Activated CD8-positive, alpha-beta memory T cell treated with anti-CD3 and anti-CD28 coated beads, Interleukin-2, amount 50 U/mL, for 4 hours (primary cell): ENCODE measurements around the gene PTCD3.

Source experiments
- DNase-seq: peaks from one replicate; pipeline ENCODE4 v3.0.0-alpha.2; 2020

Gene PTCD3

GRCh38 chr2:86147793-86148192, 41.8 kb downstream of the PTCD3 start:
- DNase-seq: no peak

- DNase-seq: no peak
These were observed 44.5 kb downstream of the PTCD3 start for GRCh38 chr2:86150502-86150901.

- no peak for DNase-seq
These were observed 51.0 kb downstream of the PTCD3 start for GRCh38 chr2:86157009-86157556.

GRCh38 chr2:86158286-86158685, 52.3 kb downstream of the PTCD3 start:
- no peak for DNase-seq

- no peak for DNase-seq
These were observed 54.3 kb downstream of the PTCD3 start for GRCh38 chr2:86160156-86160952.

- no peak for DNase-seq
These were observed 64.4 kb downstream of the PTCD3 start for GRCh38 chr2:86170449-86170848.

- no peak for DNase-seq
These were observed 65.3 kb downstream of the PTCD3 start for GRCh38 chr2:86171295-86171694.

GRCh38 chr2:86172610-86173009, 66.6 kb downstream of the PTCD3 start:
- DNase-seq: no peak

- DNase-seq: no peak
These were observed 68.4 kb downstream of the PTCD3 start for GRCh38 chr2:86174445-86174844.

GRCh38 chr2:86175828-86176227, 69.8 kb downstream of the PTCD3 start:
- DNase-seq: no peak

GRCh38 chr2:86176597-86176996, 70.6 kb downstream of the PTCD3 start:
- DNase-seq: no peak

GRCh38 chr2:86185517-86186212, 79.6 kb downstream of the PTCD3 start:
- no peak for DNase-seq

- no peak for DNase-seq
These were observed 80.4 kb downstream of the PTCD3 start for GRCh38 chr2:86186431-86186830.

GRCh38 chr2:86189782-86190416, 83.9 kb downstream of the PTCD3 start:
- no peak for DNase-seq
